Chondrocyte (in vitro differentiated cells): ENCODE data around the gene NFE2L2. TPM values are rescaled to one million over a fixed set of nuclear protein-coding genes. Genes with fewer than 3 reads are reported as not detected.
"Not testable (repeated sequence)": the region's sequence is repeated elsewhere in the genome, so short reads cannot be mapped to it uniquely, and the experiment has no call there.

ENCODE experiments used
- DNase-seq: peaks from one replicate; pipeline ENCODE4 v3.0.0; 2021; ENCODE audit warnings: mixed read lengths, low spot score
- H3K27ac Mint-ChIP-seq: one replicate; pipeline ENCODE4 v1.8.0; 2021; ENCODE audit warnings: mild to moderate bottlenecking, moderate library complexity, mixed read lengths; ENCODE audit not compliant: unreplicated experiment
- H3K27me3 Mint-ChIP-seq: 2 replicates; pipeline ENCODE4 v1.8.0; 2021; ENCODE audit warnings: low read depth, mixed read lengths
- H3K36me3 Mint-ChIP-seq: 2 replicates; pipeline ENCODE4 v1.8.0; 2021; ENCODE audit warnings: low read depth, mixed read lengths
- H3K4me1 Mint-ChIP-seq: 2 replicates; pipeline ENCODE4 v1.8.0; 2021; ENCODE audit warnings: low read depth, mild to moderate bottlenecking, mixed read lengths
- H3K4me3 Mint-ChIP-seq: one replicate; pipeline ENCODE4 v1.8.0; 2021; ENCODE audit warnings: mild to moderate bottlenecking, moderate library complexity, mixed read lengths; ENCODE audit not compliant: unreplicated experiment
- H3K9me3 Mint-ChIP-seq: 2 replicates; pipeline ENCODE4 v1.8.0; 2021; ENCODE audit warnings: low read depth, mixed read lengths
- total RNA-seq: library from RNA; stranded (reverse); gene quantifications from 3 replicates; pipeline ENCODE4 v1.2.1, GENCODE V29; 2021
- TF ChIP-seq, protein P1 (sequence below): fragments of 200-600 bp; sonication (generic); IDR thresholded peaks from 2 replicates; pipeline ENCODE4 v1.5.0; 2021; ENCODE audit warnings: antibody characterized with exemption, mild to moderate bottlenecking, moderate library complexity

Gene NFE2L2
- total RNA-seq, 1 donor from 2014 or later, result 86.8 TPM

DNA sequence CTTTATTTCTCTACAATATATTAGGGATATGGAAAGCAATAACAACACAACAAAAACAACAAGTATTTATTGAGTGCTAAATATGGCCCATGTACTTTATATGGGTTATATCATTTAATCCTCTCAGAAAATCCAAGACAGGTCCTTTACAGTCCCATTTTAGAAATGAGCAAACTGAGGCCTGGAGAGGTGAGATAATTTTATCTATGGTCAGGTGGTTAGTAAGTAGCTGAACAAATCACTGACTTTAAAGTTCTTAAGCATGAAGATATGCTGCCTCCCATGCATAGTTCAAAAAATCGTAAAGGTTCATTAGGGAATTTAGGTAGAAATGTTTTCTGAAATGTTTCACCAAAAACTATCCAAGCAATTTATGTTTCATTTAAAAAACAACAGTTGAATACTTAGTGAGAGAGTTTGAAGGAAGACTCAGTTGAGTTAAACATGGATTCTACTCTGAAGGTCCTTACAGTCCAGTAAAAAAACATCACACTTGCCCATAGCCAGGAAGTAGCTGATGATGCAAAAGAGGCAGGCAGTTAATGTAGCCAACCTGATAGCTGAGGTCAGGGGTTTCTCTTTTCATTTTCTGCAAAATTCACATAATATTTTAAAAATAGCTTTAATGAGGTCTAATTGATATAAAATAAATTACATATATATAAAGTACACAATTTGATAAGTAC lies 7.6 kb upstream of the NFE2L2 start:
- TF ChIP-seq, protein P1, sequence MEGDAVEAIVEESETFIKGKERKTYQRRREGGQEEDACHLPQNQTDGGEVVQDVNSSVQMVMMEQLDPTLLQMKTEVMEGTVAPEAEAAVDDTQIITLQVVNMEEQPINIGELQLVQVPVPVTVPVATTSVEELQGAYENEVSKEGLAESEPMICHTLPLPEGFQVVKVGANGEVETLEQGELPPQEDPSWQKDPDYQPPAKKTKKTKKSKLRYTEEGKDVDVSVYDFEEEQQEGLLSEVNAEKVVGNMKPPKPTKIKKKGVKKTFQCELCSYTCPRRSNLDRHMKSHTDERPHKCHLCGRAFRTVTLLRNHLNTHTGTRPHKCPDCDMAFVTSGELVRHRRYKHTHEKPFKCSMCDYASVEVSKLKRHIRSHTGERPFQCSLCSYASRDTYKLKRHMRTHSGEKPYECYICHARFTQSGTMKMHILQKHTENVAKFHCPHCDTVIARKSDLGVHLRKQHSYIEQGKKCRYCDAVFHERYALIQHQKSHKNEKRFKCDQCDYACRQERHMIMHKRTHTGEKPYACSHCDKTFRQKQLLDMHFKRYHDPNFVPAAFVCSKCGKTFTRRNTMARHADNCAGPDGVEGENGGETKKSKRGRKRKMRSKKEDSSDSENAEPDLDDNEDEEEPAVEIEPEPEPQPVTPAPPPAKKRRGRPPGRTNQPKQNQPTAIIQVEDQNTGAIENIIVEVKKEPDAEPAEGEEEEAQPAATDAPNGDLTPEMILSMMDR, result no peak
- H3K4me3 Mint-ChIP-seq, result no peak overlapping the region
- peaks cover 17% of the 10 kb centered on the region for H3K4me1 Mint-ChIP-seq
- H3K27me3 Mint-ChIP-seq, result no peaks in the 10 kb centered on the region
- no peak for DNase-seq
- no peak overlapping the region for H3K27ac Mint-ChIP-seq
- no peaks in the 10 kb centered on the region for H3K36me3 Mint-ChIP-seq
- H3K9me3 Mint-ChIP-seq, result no peaks in the 10 kb centered on the region

DNA sequence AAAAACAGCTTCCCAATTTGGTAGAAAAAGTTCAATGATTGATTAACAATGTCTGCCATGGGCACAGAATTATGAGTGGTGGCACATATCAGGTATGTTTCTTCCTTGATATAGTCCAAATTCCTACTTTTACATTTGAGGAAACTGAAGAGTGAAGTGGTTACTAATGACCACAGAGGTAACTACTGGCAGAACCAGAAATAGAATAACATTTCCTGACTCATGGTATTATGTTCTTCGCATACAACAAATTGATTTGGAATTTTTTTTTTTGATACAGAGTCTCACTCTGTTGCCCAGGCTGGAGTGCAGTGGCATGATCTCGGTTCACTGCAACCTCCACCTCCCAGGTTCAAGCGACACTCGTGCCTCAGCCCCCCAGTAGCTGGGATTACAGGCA lies 6.0 kb upstream of the NFE2L2 start:
- Mint-ChIP-seq H3K27me3 (no peaks in the 10 kb centered on the region), H3K27ac (no peak overlapping the region), H3K36me3 (no peaks in the 10 kb centered on the region), H3K4me3 (no peak overlapping the region), H3K4me1 (peaks cover 27% of the 10 kb centered on the region), H3K9me3 (no peaks in the 10 kb centered on the region)
- no peak for DNase-seq
- TF ChIP-seq, protein P1, result no peak

DNA sequence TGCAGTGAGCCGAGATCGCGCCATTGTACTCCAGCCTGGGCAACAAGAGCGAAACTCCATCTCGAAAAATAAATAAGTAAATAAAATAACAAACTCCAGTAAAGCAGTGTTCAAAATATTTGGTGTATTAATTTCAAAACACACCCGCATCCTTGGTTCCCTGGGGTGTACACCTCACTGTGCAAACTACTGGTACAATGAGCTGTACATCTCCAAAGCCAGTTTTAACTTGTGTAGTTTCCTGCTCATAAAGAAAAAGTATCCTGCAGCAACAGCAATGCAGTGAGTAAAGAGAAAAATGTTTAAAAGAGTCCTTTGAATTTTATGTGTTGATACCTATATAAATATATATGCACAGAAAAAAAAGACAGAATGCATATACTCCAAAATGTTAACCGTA lies 4.4 kb upstream of the NFE2L2 start:
- no peaks in the 10 kb centered on the region for H3K36me3 Mint-ChIP-seq
- H3K9me3 Mint-ChIP-seq, result no peaks in the 10 kb centered on the region
- DNase-seq, result no peak
- H3K4me3 Mint-ChIP-seq, result no peak overlapping the region
- TF ChIP-seq, protein P1, result no peak
- H3K27ac Mint-ChIP-seq, result no peak overlapping the region
- peaks cover 23% of the 10 kb centered on the region for H3K4me1 Mint-ChIP-seq
- no peaks in the 10 kb centered on the region for H3K27me3 Mint-ChIP-seq

DNA sequence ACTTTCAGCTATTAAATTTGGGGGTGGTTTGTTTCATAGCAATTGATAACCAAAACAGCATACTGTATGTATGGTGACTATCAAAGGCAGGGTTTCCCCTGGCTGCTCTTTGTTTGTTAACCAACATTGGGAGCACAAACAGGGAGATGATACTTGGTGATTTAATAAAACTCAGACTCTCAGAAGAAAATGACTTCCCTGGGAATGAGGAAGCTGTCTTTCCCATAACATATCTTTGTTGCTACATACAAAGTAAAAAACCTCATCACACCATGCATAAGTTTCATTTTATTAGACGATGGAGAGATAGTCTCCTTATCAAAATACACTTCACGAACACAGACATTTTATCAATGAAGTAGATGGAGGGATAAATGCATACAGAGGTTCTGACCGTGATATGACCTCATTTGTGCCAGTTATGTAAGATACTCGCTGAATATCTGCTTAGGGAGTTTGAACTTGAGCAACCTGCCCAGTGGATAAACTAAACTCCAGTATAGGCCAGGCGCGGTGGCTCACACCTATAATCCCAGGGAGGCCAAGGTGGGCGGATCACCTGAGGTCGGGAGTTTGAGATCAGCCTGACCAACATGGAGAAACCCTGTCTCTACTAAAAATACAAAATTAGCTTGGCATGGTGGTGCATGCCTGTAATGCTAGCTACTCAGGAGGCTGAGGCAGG lies 3.8 kb upstream of the NFE2L2 start:
- H3K4me3 Mint-ChIP-seq, result no peak overlapping the region
- peaks cover 23% of the 10 kb centered on the region for H3K4me1 Mint-ChIP-seq
- no peaks in the 10 kb centered on the region for H3K27me3 Mint-ChIP-seq
- no peak overlapping the region for H3K27ac Mint-ChIP-seq
- no peak for DNase-seq
- no peaks in the 10 kb centered on the region for H3K9me3 Mint-ChIP-seq
- TF ChIP-seq, protein P1, result no peak
- H3K36me3 Mint-ChIP-seq, result no peaks in the 10 kb centered on the region

DNA sequence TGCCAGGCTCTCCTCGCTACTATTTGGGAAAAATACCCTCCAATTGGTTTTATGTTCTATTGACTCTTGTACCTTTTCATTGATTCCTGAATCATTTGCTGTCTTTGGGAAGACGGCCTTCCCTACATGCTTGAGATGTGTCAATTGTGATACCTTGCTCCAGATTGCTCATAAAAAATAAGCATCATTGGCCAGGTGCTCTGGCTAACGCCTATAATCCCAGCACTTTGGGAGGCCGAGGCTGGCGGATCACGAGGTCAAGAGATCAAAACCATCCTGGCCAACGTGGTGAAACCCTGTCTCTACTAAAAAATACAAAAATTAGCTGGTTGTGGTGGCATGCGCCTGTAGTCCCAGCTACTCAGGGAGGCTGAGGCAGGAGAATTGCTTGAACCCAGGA lies 2.4 kb upstream of the NFE2L2 start:
- peak overlapping the region; percentile 100 for H3K27ac Mint-ChIP-seq
- peaks cover 27% of the 10 kb centered on the region for H3K4me1 Mint-ChIP-seq
- H3K9me3 Mint-ChIP-seq, DNase-seq, H3K36me3 Mint-ChIP-seq, H3K27me3 Mint-ChIP-seq, H3K4me3 Mint-ChIP-seq: not testable (repeated sequence)
